ENCODE measurements around the gene KIF18A. TPM values are rescaled to one million over a fixed set of nuclear protein-coding genes. Genes with fewer than 3 reads are reported as not detected.
A peak's percentile ranks its signal among the peaks of the same experiment; 100 is the strongest.

The KIF18A gene
- total and polyA plus RNA-seq, 8 donors = 4.2 to 14.1 (median 7.2) TPM

DNA sequence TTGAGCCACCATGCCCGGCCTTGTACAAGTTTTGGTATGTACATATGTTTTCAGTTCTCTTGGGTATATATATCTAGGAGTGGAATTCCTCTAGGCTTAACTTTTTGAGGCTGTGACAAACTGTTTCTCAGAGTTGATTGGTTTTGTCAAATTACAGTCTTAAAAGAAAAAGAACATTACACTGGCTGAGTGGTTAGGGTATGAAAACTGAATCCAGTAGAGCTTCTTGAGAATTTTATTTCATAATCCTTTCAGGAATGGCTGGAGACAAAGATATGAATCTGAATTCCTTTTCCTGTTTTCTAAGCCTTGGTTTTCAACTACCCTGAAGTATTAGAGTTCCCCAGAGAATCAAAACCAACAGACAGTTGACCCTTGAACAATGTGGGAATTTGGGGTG lies 6.8 kb upstream of the KIF18A start:
- intact Hi-C loops (cut with DNase I) = no loop called here
- no peaks in the 10 kb centered on the region for H3K9me3 ChIP-seq
- peaks cover 7 to 23% of the 10 kb centered on the region in 2 donors for H3K4me1 ChIP-seq
- peaks cover 0 to 18% of the 10 kb centered on the region in 2 donors for H3K36me3 ChIP-seq
- H3K4me3 ChIP-seq = no peak overlapping the region
- no peak overlapping the region for H3K27ac ChIP-seq
- H3K27me3 ChIP-seq = no peaks in the 10 kb centered on the region
- TF ChIP-seq, protein P1, sequence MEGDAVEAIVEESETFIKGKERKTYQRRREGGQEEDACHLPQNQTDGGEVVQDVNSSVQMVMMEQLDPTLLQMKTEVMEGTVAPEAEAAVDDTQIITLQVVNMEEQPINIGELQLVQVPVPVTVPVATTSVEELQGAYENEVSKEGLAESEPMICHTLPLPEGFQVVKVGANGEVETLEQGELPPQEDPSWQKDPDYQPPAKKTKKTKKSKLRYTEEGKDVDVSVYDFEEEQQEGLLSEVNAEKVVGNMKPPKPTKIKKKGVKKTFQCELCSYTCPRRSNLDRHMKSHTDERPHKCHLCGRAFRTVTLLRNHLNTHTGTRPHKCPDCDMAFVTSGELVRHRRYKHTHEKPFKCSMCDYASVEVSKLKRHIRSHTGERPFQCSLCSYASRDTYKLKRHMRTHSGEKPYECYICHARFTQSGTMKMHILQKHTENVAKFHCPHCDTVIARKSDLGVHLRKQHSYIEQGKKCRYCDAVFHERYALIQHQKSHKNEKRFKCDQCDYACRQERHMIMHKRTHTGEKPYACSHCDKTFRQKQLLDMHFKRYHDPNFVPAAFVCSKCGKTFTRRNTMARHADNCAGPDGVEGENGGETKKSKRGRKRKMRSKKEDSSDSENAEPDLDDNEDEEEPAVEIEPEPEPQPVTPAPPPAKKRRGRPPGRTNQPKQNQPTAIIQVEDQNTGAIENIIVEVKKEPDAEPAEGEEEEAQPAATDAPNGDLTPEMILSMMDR (IDR thresholded peaks at IDR 0.05) = no peak
- ATAC-seq (no peak), DNase-seq (no peak)

GRCh38 chr11:28114116-28114515 lies 6.2 kb upstream of the KIF18A start:
- Histone ChIP-seq H3K36me3 (peaks cover 0 to 18% of the 10 kb centered on the region in 2 donors), H3K4me3 (no peak overlapping the region), H3K4me1 (peaks cover 12 to 29% of the 10 kb centered on the region in 2 donors), H3K9me3 (no peaks in the 10 kb centered on the region), H3K27me3 (no peaks in the 10 kb centered on the region), H3K27ac (no peak overlapping the region)
- TF ChIP-seq, protein P1 (IDR thresholded peaks at IDR 0.05) = no peak
- ATAC-seq (no peak), DNase-seq (no peak)
- intact Hi-C loops (cut with DNase I) = no loop called here

GRCh38 chr11:28110821-28111200 lies 2.9 kb upstream of the KIF18A start:
- peak overlapping the region; percentile 59 to 62 for H3K4me3 ChIP-seq
- peaks cover 0 to 18% of the 10 kb centered on the region in 2 donors for H3K36me3 ChIP-seq
- intact Hi-C loops (cut with DNase I) = no loop called here
- peaks cover 24 to 51% of the 10 kb centered on the region in 2 donors for H3K4me1 ChIP-seq
- TF ChIP-seq, protein P1 (IDR thresholded peaks at IDR 0.05) = no peak
- no peaks in the 10 kb centered on the region for H3K27me3 ChIP-seq
- DNase-seq (peak in 1 of 4 donors; percentile 24), ATAC-seq (no peak)
- no peaks in the 10 kb centered on the region for H3K9me3 ChIP-seq
- peak overlapping the region; percentile 87 to 90 for H3K27ac ChIP-seq

GRCh38 chr11:28110108-28110820 lies 2.3 kb upstream of the KIF18A start:
- no peaks in the 10 kb centered on the region for H3K9me3 ChIP-seq
- peak overlapping the region; percentile 59 to 62 for H3K4me3 ChIP-seq
- H3K36me3 ChIP-seq = peaks cover 0 to 18% of the 10 kb centered on the region in 2 donors
- TF ChIP-seq, protein P1 (IDR thresholded peaks at IDR 0.05) = no peak
- H3K4me1 ChIP-seq = peaks cover 24 to 51% of the 10 kb centered on the region in 2 donors
- DNase-seq = peak; percentile 69 to 91 (median 76)
- ATAC-seq = peak; percentile 54
- intact Hi-C loops (cut with DNase I) = no loop called here
- H3K27ac ChIP-seq = peak overlapping the region; percentile 87 to 90
- no peaks in the 10 kb centered on the region for H3K27me3 ChIP-seq

DNA sequence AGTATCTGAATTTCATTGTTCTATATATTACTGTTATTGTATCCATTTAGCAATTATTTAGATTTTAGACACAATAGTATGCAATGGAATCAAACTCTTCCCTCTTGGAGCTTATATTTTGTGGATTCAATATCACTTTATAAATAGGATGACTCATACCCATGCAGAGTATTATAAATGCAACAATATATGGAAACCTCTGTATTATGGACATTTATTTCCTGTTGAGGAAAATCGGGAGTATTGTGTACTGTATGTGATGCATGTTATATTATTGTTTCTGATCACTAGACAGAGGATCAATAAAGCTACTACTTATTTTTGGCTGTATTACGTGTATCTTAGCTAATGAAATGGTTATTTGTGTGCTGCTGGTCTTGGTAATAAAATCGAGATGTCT lies 1.0 kb upstream of the KIF18A start:
- peak overlapping the region in 1 of 2 donors; percentile 57 for H3K4me3 ChIP-seq
- H3K27ac ChIP-seq = peak overlapping the region in 1 of 2 donors; percentile 90
- intact Hi-C loops (cut with DNase I) = no loop called here
- no peak for ATAC-seq
- DNase-seq = no peak
- H3K36me3 ChIP-seq = peaks cover 0 to 5% of the 10 kb centered on the region in 2 donors
- H3K27me3 ChIP-seq = no peaks in the 10 kb centered on the region
- H3K9me3 ChIP-seq = no peaks in the 10 kb centered on the region
- TF ChIP-seq, protein P1 (IDR thresholded peaks at IDR 0.05) = no peak
- H3K4me1 ChIP-seq = peaks cover 24 to 51% of the 10 kb centered on the region in 2 donors

Measured in left lung (tissue), 10 donors.